ENCODE data around the gene FAM199X. TPM values are rescaled to one million over a fixed set of nuclear protein-coding genes. Genes with fewer than 3 reads are reported as not detected.

FAM199X gene
- total RNA-seq, 1 experiment from 2014 or later = 31.9 TPM

DNA sequence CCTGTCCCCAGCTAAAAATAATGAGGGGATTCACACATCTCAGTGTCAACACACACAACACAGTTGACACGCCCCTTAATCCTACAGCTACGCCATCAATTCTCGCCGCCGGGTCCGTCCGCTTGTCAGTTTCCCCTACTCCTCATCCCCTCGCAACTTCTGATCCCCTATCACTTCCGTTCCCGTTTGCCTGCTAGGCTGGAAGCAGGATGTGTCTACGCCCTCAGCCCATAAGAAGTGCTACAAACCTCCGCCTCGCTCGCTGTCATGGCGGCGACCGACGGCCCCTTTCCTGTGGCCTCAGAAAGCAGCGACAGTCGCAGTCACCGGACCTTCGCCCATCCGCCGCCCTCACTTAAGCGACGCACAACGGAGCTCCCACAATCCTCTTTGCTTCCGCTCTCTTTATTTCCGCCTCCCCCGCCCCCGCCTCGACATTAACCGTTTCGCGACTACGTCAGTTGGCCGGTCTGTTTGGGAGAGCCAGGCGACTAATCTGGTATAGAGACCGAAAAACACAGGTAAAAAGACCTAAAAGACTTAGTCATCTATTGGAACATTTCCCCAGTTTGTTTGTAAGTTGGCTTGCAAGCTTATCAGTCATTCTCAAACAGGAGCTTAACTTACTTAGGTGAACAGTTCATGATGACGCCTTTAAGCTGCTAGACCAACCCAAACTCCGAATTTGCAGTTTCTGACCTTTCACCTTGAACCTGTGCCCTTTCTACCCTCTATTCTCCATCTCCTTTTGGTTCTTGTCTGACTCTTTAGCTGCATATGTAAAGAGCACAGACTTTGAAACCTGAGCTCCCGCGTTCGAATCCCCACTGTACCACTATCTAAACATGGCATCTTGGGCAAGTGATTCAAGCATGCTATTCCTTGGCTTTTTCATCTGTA is 9.4 kb upstream of the FAM199X start, which contains the start of gene SLC25A53:
SLC25A53 (minus strand) TSS at position 380 of the 900 bp plus-strand sequence. CDS start 51,752 bp downstream, outside the sequence.
- intact Hi-C loops (cut with micrococcal nuclease; ENCODE audit: unreplicated experiment) = no loop called here
- TF ChIP-seq, protein P1, sequence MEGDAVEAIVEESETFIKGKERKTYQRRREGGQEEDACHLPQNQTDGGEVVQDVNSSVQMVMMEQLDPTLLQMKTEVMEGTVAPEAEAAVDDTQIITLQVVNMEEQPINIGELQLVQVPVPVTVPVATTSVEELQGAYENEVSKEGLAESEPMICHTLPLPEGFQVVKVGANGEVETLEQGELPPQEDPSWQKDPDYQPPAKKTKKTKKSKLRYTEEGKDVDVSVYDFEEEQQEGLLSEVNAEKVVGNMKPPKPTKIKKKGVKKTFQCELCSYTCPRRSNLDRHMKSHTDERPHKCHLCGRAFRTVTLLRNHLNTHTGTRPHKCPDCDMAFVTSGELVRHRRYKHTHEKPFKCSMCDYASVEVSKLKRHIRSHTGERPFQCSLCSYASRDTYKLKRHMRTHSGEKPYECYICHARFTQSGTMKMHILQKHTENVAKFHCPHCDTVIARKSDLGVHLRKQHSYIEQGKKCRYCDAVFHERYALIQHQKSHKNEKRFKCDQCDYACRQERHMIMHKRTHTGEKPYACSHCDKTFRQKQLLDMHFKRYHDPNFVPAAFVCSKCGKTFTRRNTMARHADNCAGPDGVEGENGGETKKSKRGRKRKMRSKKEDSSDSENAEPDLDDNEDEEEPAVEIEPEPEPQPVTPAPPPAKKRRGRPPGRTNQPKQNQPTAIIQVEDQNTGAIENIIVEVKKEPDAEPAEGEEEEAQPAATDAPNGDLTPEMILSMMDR (IDR thresholded peaks at IDR 0.05; ENCODE audit: unreplicated experiment) = no peak
- peak; percentile 75 for DNase-seq
- H3K27ac Mint-ChIP-seq (ENCODE audit: unreplicated experiment) = peak within 1 kb of the TSS; percentile 90
- H3K4me1 Mint-ChIP-seq (ENCODE audit: low read depth, unreplicated experiment) = no peaks in the 10 kb centered on the region
- H3K27me3 Mint-ChIP-seq (ENCODE audit: unreplicated experiment) = no peaks in the 10 kb centered on the region
- H3K36me3 Mint-ChIP-seq (ENCODE audit: insufficient read depth, unreplicated experiment) = peaks cover 17% of the 10 kb centered on the region
- H3K4me3 Mint-ChIP-seq (ENCODE audit: low read depth, unreplicated experiment) = peak within 1 kb of the TSS; percentile 76
- BruUV-seq (replicated peaks) = TSS peak; percentile 86
- CTCF ChIA-PET = interaction anchor here (1.5 kb wide), 1 partner anchor 9 kb away, joined by 8 read pairs; the partner anchor contains the start of gene FAM199X
- no peaks in the 10 kb centered on the region for H3K9me3 Mint-ChIP-seq (ENCODE audit: low read depth, unreplicated experiment)

DNA sequence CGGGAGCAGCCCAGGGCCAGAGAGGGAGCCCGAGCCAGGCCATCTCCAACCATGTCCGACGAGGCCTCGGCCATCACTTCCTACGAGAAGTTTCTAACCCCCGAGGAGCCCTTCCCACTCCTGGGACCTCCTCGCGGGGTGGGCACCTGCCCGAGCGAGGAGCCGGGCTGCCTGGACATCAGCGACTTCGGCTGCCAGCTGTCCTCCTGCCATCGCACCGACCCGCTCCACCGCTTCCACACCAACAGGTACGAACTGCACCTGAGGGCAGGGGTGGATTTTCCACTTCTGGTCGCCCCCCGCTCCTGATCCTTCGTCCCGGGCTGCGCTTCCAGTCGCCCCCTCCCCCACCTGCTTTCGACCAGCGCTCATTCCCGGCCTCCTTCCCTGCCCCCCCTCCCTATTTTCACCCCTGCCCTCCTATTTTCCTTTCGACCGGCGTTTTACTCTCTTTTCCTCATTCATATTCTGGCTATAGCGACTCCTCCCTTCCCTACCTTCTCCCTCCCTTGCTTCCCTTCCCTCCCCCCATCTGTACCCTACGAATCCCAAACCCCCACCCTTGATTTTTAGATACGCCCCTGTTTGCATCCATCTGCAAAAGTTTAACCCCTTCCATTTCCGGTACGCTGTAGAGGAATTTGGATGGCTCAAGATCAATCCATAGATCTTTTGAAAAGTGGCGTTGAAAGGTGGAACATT is 633 bp downstream of the FAM199X start:
- Mint-ChIP-seq H3K4me3 (ENCODE audit: low read depth, unreplicated experiment) (peak overlapping the region; percentile 69), H3K27ac (ENCODE audit: unreplicated experiment) (peak overlapping the region; percentile 70), H3K27me3 (ENCODE audit: unreplicated experiment) (no peaks in the 10 kb centered on the region), H3K4me1 (ENCODE audit: low read depth, unreplicated experiment) (peaks cover 34% of the 10 kb centered on the region), H3K36me3 (ENCODE audit: insufficient read depth, unreplicated experiment) (peaks cover 44% of the 10 kb centered on the region), H3K9me3 (ENCODE audit: low read depth, unreplicated experiment) (no peaks in the 10 kb centered on the region)
- intact Hi-C loops (cut with micrococcal nuclease; ENCODE audit: unreplicated experiment) = no loop called here
- DNase-seq = no peak
- CTCF ChIA-PET = interaction anchor here (0.6 to 1.8 kb wide), 6 partner anchors 10 to 841 kb away, joined by 3 to 13 read pairs (median 8); partner anchors contain the start of gene SLC25A53
- TF ChIP-seq, protein P1 (IDR thresholded peaks at IDR 0.05; ENCODE audit: unreplicated experiment) = no peak
- no TSS peak for BruUV-seq (replicated peaks)

DNA sequence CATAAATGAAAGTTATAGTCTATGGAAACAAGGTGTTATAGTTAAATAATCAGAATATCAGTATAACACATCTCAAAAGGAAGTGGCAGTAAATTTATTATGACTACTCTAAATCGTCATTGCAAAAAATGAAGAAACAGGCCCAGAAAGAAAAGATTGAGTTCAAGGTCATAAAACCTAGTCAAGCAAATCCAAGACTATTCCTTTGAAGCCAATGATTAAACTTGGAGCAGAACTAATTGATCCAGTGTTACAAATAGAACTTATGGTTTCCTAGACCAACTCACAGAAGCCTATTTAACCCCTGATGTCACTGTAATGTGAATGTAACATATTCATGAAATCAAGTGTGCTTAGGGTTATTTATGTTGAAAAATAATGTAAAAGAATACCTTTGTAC is 1.9 kb downstream of the FAM199X start:
- TSS peak; percentile 43 for BruUV-seq (replicated peaks)
- Mint-ChIP-seq H3K9me3 (ENCODE audit: low read depth, unreplicated experiment) (no peaks in the 10 kb centered on the region), H3K27ac (ENCODE audit: unreplicated experiment) (peak overlapping the region; percentile 70), H3K36me3 (ENCODE audit: insufficient read depth, unreplicated experiment) (peaks cover 44% of the 10 kb centered on the region), H3K27me3 (ENCODE audit: unreplicated experiment) (no peaks in the 10 kb centered on the region), H3K4me1 (ENCODE audit: low read depth, unreplicated experiment) (peaks cover 34% of the 10 kb centered on the region), H3K4me3 (ENCODE audit: low read depth, unreplicated experiment) (peak overlapping the region; percentile 69)
- TF ChIP-seq, protein P1 (IDR thresholded peaks at IDR 0.05; ENCODE audit: unreplicated experiment) = no peak
- CTCF ChIA-PET = no interaction called here
- DNase-seq = no peak
- intact Hi-C loops (cut with micrococcal nuclease; ENCODE audit: unreplicated experiment) = no loop called here

DNA sequence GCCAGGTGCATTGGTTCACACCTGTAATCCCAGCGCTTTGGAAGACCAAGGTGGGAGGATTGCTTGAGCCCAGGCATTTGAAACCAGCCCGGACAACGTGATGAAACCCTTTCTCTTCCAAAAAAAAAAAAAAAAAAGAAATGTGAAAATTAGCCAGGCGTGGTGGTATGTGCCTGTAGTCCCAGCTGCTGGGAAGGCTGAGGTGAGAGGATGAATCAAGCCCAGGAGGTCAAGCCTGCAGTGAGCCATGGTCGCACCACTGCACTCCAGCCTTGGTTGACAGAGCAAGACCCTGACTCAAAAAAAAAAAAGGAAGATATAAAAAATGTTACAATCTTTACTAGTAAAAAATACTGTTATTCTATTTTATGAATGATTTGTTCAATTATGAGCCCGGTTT is 5.9 kb downstream of the FAM199X start:
- CTCF ChIA-PET = no interaction called here
- H3K4me1 Mint-ChIP-seq (ENCODE audit: low read depth, unreplicated experiment) = peaks cover 26% of the 10 kb centered on the region
- intact Hi-C loops (cut with micrococcal nuclease; ENCODE audit: unreplicated experiment) = no loop called here
- TF ChIP-seq, protein P1 (IDR thresholded peaks at IDR 0.05; ENCODE audit: unreplicated experiment) = no peak
- BruUV-seq (replicated peaks) = no TSS peak
- no peak overlapping the region for H3K27ac Mint-ChIP-seq (ENCODE audit: unreplicated experiment)
- H3K36me3 Mint-ChIP-seq (ENCODE audit: insufficient read depth, unreplicated experiment) = peaks cover 32% of the 10 kb centered on the region
- no peaks in the 10 kb centered on the region for H3K27me3 Mint-ChIP-seq (ENCODE audit: unreplicated experiment)
- no peak for DNase-seq
- H3K9me3 Mint-ChIP-seq (ENCODE audit: low read depth, unreplicated experiment) = no peaks in the 10 kb centered on the region
- no peak overlapping the region for H3K4me3 Mint-ChIP-seq (ENCODE audit: low read depth, unreplicated experiment)
